ENCODE data around the gene PHLDA2. TPM values are rescaled to one million over a fixed set of nuclear protein-coding genes. Genes with fewer than 3 reads are reported as not detected.
A peak's percentile ranks its signal among the peaks of the same experiment; 100 is the strongest.

The PHLDA2 gene
- total and polyA plus RNA-seq, 2 of the 13 experiments (the other 11 are each of a cell fraction or from before 2014, with no cell fraction given): 0.55 to 0.78 TPM

DNA sequence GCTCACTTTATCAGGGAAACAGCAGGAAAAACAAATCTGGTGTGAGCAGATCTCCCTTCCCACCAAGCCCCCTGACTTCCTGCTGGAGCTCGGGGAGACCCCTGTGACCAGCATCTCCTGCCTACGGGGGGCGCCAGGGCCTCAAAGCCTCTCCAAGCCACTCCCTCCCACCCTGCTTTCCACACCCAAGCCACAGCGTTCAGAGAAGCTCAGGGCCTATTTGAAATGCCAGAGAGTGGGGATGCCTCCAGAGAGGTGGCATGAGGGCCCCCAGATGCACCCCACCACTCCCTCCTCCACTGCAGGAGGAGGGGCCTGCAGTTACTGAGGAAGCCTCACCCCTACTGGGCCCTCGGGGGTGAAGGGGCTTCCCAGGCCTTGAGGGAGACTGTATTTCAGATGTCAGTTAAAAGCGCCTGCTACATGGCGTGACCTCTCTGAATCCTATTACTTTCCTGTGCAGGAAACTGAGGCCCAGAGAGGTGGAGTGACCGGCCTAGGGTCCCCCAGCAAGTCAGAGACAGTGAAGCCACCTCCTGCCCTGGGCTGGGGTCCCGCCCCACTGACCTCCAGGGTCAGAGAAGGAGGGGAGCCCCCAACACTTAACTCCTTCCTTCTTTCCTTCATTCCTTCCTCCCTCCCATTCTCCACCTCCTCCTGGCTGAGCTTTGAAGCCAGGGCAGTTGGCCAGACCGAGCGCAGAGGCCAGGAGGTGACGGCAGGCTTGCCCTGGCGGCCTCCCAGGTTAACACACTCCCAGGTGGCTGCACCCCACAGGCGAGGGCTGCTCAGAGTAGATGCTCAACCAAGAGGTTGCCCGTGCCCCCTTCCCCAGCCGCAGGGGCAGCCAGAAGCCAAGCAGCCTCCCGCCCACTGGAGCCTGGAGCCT is 37.6 kb downstream of the PHLDA2 start (continued):
- TF ChIP-seq ZBTB34 (CRISPR knock-in tag; IDR thresholded peaks at IDR 0.05) (no peak), STAT6 (CRISPR knock-in tag; IDR thresholded peaks at IDR 0.05; ENCODE audit: borderline replicate concordance) (no peak), ZNF678 (CRISPR knock-in tag; IDR thresholded peaks at IDR 0.05) (no peak), REST (IDR thresholded peaks at IDR 0.05; ENCODE audit: borderline replicate concordance in 1 of 2, low read depth in 1 of 2, low read length in 2 of 2) (no peak), RARA (CRISPR knock-in tag; IDR thresholded peaks at IDR 0.05) (no peak), KDM2A (CRISPR knock-in tag; IDR thresholded peaks at IDR 0.05; ENCODE audit: borderline replicate concordance, low read depth) (peak; percentile 51; the same call in 1 of the 2 replicates), LCORL (IDR thresholded peaks at IDR 0.05) (no peak), LCORL (CRISPR knock-in tag; IDR thresholded peaks at IDR 0.05) (0 out of 2 replicates have a peak, but pooled peaks have one; percentile 36), PAF1 (CRISPR knock-in tag; IDR thresholded peaks at IDR 0.05) (no peak), AHR (CRISPR knock-in tag; IDR thresholded peaks at IDR 0.05) (peak; percentile 55; the same call in 1 of the 2 replicates)
- TF ChIP-seq, protein P1, sequence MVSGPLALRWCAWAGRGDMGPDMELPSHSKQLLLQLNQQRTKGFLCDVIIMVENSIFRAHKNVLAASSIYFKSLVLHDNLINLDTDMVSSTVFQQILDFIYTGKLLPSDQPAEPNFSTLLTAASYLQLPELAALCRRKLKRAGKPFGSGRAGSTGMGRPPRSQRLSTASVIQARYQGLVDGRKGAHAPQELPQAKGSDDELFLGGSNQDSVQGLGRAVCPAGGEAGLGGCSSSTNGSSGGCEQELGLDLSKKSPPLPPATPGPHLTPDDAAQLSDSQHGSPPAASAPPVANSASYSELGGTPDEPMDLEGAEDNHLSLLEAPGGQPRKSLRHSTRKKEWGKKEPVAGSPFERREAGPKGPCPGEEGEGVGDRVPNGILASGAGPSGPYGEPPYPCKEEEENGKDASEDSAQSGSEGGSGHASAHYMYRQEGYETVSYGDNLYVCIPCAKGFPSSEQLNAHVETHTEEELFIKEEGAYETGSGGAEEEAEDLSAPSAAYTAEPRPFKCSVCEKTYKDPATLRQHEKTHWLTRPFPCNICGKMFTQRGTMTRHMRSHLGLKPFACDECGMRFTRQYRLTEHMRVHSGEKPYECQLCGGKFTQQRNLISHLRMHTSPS (CRISPR knock-in tag; IDR thresholded peaks at IDR 0.05; ENCODE audit: low read depth): peak; percentile 34; the same call in 1 of the 2 replicates
- TF ChIP-seq, protein P2, sequence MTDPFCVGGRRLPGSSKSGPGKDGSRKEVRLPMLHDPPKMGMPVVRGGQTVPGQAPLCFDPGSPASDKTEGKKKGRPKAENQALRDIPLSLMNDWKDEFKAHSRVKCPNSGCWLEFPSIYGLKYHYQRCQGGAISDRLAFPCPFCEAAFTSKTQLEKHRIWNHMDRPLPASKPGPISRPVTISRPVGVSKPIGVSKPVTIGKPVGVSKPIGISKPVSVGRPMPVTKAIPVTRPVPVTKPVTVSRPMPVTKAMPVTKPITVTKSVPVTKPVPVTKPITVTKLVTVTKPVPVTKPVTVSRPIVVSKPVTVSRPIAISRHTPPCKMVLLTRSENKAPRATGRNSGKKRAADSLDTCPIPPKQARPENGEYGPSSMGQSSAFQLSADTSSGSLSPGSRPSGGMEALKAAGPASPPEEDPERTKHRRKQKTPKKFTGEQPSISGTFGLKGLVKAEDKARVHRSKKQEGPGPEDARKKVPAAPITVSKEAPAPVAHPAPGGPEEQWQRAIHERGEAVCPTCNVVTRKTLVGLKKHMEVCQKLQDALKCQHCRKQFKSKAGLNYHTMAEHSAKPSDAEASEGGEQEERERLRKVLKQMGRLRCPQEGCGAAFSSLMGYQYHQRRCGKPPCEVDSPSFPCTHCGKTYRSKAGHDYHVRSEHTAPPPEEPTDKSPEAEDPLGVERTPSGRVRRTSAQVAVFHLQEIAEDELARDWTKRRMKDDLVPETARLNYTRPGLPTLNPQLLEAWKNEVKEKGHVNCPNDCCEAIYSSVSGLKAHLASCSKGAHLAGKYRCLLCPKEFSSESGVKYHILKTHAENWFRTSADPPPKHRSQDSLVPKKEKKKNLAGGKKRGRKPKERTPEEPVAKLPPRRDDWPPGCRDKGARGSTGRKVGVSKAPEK (CRISPR knock-in tag; IDR thresholded peaks at IDR 0.05; ENCODE audit: borderline replicate concordance): no peak

Data from HepG2 (cell line).